Activated naive CD4-positive, alpha-beta T cell treated with anti-CD3 and anti-CD28 coated beads, Interleukin-2, amount 50 U/mL, for 72 hours (primary cell): Measurements from ENCODE around the gene DYRK1A. TPM values are rescaled to one million over a fixed set of nuclear protein-coding genes. Genes with fewer than 3 reads are reported as not detected.
"Not testable (repeated sequence)": the region's sequence is repeated elsewhere in the genome, so short reads cannot be mapped to it uniquely, and the experiment has no call there.

Source experiments
- ATAC-seq, 2 donors: fragments of 150-1000 bp; cut with Tn5 transposase; 2 replicates each; pipeline ENCODE4 v1.10.0; 2021; ENCODE audit warnings: mild to moderate bottlenecking in 2 of 2, moderate library complexity in 2 of 2
- DNase-seq, 2 donors: peaks; one replicate each; pipeline ENCODE4 v3.0.0; 2021 to 2022; ENCODE audit warnings: low spot score in 2 of 2
- H3K27ac Mint-ChIP-seq, 2 donors: one replicate each; pipeline ENCODE4 v1.8.0; 2022; ENCODE audit warnings: mild to moderate bottlenecking in 2 of 2, mixed read lengths in 2 of 2
- H3K36me3 Mint-ChIP-seq, 2 donors: one replicate each; pipeline ENCODE4 v1.8.0; 2022; ENCODE audit warnings: mixed read lengths in 2 of 2
- H3K9me3 Mint-ChIP-seq, 2 donors: one replicate each; pipeline ENCODE4 v1.8.0; 2022; ENCODE audit warnings: mixed read lengths in 2 of 2
- total RNA-seq, 2 donors: library from RNA; stranded (reverse); gene quantifications; one replicate each; pipeline ENCODE4 v1.2.3, GENCODE V29; 2022

The DYRK1A gene
- total RNA-seq, 2 donors from 2014 or later = 65.5 to 87.9 TPM

GRCh38 chr21:37508341-37508740, 141.8 kb downstream of the DYRK1A start:
- ATAC-seq (no peak), DNase-seq (no peak)
- H3K36me3 Mint-ChIP-seq = peaks cover 21 to 30% of the 10 kb centered on the region in 2 donors
- H3K27ac Mint-ChIP-seq = no peak overlapping the region
- peaks cover 0 to 12% of the 10 kb centered on the region in 2 donors for H3K9me3 Mint-ChIP-seq

DNA sequence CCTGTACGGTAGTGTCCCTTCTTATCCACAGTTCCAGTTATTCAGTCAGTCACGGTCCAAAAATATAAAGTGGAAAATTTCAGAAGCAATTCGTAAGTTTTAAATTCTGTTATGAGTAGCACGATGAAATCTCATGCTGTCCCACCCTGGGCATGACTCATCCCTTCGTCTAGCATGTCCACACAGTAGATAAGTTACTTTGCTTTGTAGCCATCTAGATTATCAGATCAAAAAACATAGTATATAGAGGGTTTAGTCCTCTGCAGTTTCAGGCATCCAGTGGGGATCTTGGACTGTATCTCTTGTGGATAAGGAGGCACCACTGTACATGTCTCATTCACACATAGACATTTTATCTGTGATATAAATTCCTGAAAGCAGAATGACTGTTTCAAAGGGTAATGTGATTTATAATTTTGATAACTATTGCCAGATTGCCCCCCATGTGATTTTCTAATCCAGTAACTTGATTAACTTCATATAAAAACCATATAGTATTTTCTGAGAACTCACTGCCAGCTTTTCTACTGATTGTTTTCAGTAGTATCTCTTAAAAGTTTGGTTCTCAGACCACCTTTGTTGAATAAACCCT, 143.3 kb downstream of the DYRK1A start:
- no peak overlapping the region for H3K27ac Mint-ChIP-seq
- DNase-seq = no peak
- peaks cover 0 to 12% of the 10 kb centered on the region in 2 donors for H3K9me3 Mint-ChIP-seq
- ATAC-seq = peak in 1 of 2 donors; percentile 47
- peaks cover 21 to 38% of the 10 kb centered on the region in 2 donors for H3K36me3 Mint-ChIP-seq

DNA sequence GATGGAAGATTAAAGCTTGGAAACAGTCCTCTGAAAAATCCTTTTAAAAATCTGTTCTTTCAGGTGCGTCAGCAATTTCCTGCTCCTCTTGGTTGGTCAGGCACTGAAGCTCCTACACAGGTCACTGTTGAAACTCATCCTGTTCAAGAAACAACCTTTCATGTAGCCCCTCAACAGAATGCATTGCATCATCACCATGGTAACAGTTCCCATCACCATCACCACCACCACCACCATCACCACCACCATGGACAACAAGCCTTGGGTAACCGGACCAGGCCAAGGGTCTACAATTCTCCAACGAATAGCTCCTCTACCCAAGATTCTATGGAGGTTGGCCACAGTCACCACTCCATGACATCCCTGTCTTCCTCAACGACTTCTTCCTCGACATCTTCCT, 145.3 kb downstream of the DYRK1A start:
- H3K27ac Mint-ChIP-seq = no peak overlapping the region
- peaks cover 0 to 12% of the 10 kb centered on the region in 2 donors for H3K9me3 Mint-ChIP-seq
- DNase-seq (no peak), ATAC-seq (no peak)
- H3K36me3 Mint-ChIP-seq = peaks cover 16 to 49% of the 10 kb centered on the region in 2 donors

- no peak for ATAC-seq
- DNase-seq = no peak
- H3K36me3 Mint-ChIP-seq = peaks cover 16 to 65% of the 10 kb centered on the region in 2 donors
- H3K9me3 Mint-ChIP-seq = peaks cover 0 to 12% of the 10 kb centered on the region in 2 donors
- H3K27ac Mint-ChIP-seq = no peak overlapping the region
These were observed 146.8 kb downstream of the DYRK1A start for GRCh38 chr21:37513383-37513782.

GRCh38 chr21:37514038-37514667, 147.6 kb downstream of the DYRK1A start:
- peaks cover 16 to 65% of the 10 kb centered on the region in 2 donors for H3K36me3 Mint-ChIP-seq
- peak overlapping the region in 1 of 2 donors; percentile 50 for H3K27ac Mint-ChIP-seq
- ATAC-seq (no peak), DNase-seq (no peak)
- peaks cover 0 to 12% of the 10 kb centered on the region in 2 donors for H3K9me3 Mint-ChIP-seq

DNA sequence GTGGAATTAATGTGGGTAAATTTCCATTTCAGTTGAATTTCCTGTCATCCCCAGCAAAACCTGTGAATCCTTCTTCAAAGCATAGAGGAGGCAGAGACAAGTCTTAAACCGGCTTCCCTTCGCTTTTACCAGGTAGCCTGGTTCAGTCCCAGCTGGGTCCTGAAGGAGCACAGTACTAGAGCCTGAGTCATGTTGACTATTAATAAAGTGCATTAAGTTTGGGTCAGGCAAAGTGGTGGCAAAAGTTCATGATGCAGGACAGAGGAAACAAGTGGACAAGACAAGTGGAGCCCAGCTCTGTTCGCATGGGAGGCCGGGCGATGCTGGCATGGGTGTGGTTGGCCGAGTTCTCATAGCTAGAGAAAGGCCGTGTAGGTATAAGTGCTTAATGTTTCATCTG, 150.4 kb downstream of the DYRK1A start:
- H3K9me3 Mint-ChIP-seq = peaks cover 0 to 3% of the 10 kb centered on the region in 2 donors
- DNase-seq (no peak), ATAC-seq (no peak)
- peaks cover 5 to 42% of the 10 kb centered on the region in 2 donors for H3K36me3 Mint-ChIP-seq
- peak overlapping the region in 1 of 2 donors; percentile 87 for H3K27ac Mint-ChIP-seq

DNA sequence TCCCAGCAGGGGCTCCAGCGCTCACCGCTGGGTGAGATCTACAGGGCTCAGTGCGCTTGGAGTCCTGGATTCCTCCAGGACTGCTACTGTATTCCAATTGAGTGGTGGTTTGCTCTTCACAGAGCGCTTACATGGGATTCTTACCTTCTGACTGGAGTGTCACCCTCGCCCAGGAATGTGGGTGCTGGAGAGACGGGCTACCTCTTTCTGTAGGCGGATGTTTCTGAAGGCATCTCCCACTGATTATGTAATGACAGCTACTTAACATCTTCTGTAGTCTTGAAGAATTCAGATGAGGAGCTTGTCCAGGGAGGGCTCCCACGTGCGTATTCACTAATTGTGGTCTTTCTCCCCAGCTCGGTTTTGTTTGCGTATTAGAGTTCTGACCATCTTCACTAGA, 154.2 kb downstream of the DYRK1A start:
- ATAC-seq (no peak), DNase-seq (no peak)
- Mint-ChIP-seq H3K9me3 (no peaks in the 10 kb centered on the region), H3K27ac (peak overlapping the region in 1 of 2 donors; percentile 14), H3K36me3 (peaks cover 0 to 26% of the 10 kb centered on the region in 2 donors)

DNA sequence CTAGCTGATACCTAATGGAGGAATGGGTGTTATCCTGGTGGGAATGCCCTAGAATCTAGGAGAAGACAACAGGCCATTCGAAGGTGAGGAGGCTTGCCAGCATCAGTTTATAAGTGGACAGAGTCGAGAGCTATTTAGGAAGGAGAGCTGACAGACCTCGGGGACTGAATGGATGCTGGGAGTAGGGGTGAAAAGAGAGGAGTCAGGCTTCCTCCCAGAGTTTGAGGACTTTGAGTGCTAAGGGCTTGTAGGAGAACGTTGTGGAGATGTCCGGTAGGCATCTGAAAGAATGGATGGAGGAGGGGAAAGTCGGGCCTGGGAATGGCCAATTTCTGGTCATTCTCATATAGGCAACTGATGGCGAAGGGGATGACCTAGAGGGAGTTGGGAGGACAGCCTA, 155.1 kb downstream of the DYRK1A start:
- ATAC-seq (peak in 1 of 2 donors; percentile 7), DNase-seq (no peak)
- peaks cover 0 to 17% of the 10 kb centered on the region in 2 donors for H3K36me3 Mint-ChIP-seq
- H3K9me3 Mint-ChIP-seq = no peaks in the 10 kb centered on the region
- H3K27ac Mint-ChIP-seq = peak overlapping the region; percentile 1 to 14

GRCh38 chr21:37522641-37523295, 156.2 kb downstream of the DYRK1A start:
- DNase-seq = no peak
- Mint-ChIP-seq H3K36me3 (peaks cover 0 to 6% of the 10 kb centered on the region in 2 donors), H3K27ac (peak overlapping the region; percentile 31 to 93), H3K9me3 (no peaks in the 10 kb centered on the region)
- ATAC-seq = no peak

GRCh38 chr21:37524944-37525343, 158.4 kb downstream of the DYRK1A start:
- not testable (repeated sequence) for ATAC-seq, H3K27ac Mint-ChIP-seq, H3K9me3 Mint-ChIP-seq, H3K36me3 Mint-ChIP-seq, DNase-seq

GRCh38 chr21:37525810-37526209, 159.2 kb downstream of the DYRK1A start:
- H3K27ac Mint-ChIP-seq = no peak overlapping the region
- no peaks in the 10 kb centered on the region for H3K36me3 Mint-ChIP-seq
- ATAC-seq (no peak), DNase-seq (no peak)
- H3K9me3 Mint-ChIP-seq = no peaks in the 10 kb centered on the region

- ATAC-seq = no peak
These were observed 160.5 kb downstream of the DYRK1A start for GRCh38 chr21:37527103-37527502.

DNA sequence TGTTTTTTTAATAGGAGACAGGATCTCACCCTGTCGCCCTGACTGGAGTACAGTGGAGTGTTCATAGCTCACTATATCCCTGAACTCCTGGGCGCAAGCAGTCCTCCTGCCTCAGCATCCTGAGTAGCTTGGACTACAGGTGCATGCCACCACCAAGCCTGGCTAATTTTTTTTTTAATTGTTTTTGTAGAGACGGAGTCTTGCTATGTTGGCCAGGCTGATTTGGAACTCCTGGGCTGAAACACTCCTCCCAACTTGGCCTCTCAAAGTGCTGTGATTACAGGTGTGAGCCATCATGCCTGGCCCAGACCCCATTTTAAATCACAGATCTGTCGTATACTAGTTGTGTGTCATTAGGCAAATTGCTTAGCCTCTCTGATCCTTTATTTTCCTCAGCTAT, 161.1 kb downstream of the DYRK1A start:
- ATAC-seq = no peak
- Mint-ChIP-seq H3K36me3 (no peaks in the 10 kb centered on the region), H3K27ac (no peak overlapping the region), H3K9me3 (no peaks in the 10 kb centered on the region)
- DNase-seq = no peak

More at GRCh38 chr21:37527103-37527502, 160.5 kb downstream of the DYRK1A start:
- Mint-ChIP-seq H3K9me3 (no peaks in the 10 kb centered on the region), H3K27ac (no peak overlapping the region), H3K36me3 (no peaks in the 10 kb centered on the region)
- DNase-seq = no peak

DNA sequence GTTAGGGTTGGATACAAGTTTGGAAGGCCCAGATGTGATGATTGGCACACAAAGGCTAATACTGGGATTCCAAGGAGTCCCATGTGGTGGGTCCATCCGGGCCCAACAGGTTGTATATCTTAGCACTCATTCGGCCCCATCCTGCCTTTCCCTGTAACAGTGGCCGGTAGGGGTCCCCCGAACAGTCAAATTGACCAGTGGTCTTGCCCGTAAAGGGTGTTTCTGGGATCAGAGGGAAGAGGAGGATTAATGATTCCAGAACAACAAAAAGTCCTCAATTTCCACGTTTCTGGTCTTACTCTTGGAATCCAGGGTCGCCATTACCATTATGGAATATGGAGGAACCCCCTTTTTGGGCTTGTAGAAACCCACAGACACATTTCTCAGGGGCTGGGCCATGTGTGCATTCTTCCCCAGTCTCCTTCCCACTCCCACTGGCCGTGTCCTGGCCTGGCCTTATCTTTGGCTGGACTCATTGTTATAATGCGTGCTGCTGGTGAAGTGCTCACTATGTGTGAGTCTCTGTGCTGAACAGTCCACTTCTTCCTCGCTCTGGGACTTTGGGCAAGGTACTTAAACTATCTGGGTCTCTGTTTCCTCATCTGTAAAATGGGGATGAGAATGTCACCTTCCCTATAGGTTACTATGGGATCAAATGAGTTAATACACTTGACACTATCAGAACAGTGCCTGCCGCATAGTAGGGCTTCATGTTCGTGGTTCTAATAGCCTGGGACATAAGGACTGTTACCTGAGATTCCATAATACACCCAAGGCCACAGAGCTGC, 161.8 kb downstream of the DYRK1A start:
- ATAC-seq = no peak
- Mint-ChIP-seq H3K36me3 (no peaks in the 10 kb centered on the region), H3K9me3 (no peaks in the 10 kb centered on the region), H3K27ac (peak overlapping the region in 1 of 2 donors; percentile 65)
- DNase-seq = no peak

- no peak overlapping the region for H3K27ac Mint-ChIP-seq
- ATAC-seq (no peak), DNase-seq (no peak)
- no peaks in the 10 kb centered on the region for H3K36me3 Mint-ChIP-seq
- no peaks in the 10 kb centered on the region for H3K9me3 Mint-ChIP-seq
These were observed 163.1 kb downstream of the DYRK1A start for GRCh38 chr21:37529649-37530048.

DNA sequence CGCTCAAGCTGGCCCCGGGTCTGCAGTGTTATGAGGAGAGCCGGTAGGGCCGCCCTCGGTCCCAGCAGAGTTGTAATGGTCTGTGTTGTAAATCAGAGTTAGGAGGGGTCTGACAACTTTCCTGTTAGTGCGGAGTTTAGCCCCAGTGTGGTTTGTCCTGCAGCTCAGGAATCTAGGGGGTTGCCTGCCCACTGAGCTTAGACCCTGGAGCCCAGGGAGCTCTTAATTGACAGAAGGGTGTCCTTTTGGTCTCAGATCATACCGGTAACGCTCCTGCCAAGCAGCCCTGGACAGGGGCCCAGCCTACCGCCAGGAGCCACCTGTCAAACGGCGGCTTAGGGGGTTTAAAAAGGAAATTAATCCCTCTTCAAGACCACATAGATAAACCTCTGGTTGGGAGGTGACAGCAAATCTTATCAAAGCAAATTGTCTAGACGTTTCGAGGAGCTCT, 164.4 kb downstream of the DYRK1A start:
- no peak for ATAC-seq
- Mint-ChIP-seq H3K36me3 (no peaks in the 10 kb centered on the region), H3K9me3 (no peaks in the 10 kb centered on the region), H3K27ac (no peak overlapping the region)
- no peak for DNase-seq
